Measurements from ENCODE around the gene REG4.
A peak's percentile ranks its signal among the peaks of the same experiment; 100 is the strongest.

REG4 gene

DNA sequence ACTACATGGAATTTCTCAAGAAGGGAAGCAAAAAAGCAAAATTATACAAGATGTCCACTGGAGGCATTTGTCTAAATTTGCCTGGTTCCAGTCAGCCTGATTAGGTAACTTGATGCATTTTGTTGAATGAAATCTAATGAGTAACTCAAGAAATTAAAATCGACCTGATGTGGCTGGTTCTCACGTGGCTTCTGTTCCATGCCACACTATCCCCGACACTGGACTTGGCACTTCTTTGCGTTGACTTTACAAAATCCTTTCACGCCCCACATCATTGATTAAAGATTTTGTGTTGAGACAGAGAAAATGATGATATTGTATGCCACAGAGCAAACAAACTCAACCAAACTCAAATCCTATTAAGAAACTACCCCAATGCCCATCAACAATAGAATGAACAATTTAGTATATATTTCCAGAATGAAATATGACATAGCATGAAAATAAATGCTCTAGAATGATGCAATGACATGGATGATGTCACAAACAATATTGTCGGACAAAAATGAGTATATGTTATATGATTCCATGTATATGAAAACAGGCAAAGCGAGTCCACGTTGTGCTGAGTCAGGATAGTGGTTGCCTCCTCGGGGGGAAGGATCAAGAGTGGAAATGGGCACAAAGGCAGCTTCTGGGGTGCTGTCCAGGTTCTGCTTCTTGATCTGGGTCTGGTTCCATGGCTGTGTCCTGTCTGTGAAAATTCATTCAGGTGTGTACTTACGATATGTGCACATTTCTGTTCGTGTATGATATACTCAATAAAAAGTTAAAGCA lies 29.6 kb downstream of the REG4 start:
- FAIRE-seq (no peak), DNase-seq (ENCODE audit: low spot score) (no peak)

GRCh38 chr1:119779869-119780356 lies 31.3 kb downstream of the REG4 start:
- FAIRE-seq, result peak; percentile 73
- no peak for DNase-seq (ENCODE audit: low spot score)

DNA sequence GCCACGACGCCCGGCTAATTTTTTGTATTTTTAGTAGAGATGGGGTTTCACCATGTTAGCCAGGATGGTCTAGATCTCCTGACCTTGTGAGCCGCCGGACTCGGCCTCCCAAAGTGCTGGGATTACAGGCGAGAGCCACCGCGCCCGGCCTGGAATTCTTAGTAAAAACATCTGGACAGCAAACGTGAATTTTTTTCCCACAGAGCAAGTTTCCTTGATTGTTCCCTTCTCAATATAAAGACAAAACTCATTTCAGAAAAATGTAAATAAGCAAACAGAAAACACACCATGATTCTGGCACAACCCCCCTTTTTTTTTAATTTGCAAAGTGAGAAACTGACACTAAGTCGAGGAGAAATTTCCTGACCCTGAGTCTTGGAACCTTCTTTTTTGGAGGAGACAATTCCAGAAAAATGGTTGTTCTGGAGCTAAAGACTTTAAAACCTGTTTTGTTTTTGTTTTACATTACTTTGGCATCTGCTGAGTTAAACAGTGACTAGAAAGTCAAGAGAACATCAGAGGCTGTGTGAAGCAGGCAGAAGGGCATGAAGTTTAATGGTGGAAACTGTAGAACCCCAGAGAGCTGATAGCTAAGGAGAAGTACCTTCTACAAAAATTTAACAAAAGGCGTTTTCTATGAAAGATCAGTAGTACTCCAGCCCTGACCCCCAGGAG lies 32.2 kb downstream of the REG4 start:
- no peak for FAIRE-seq

GRCh38 chr1:119778359-119778758 lies 32.9 kb downstream of the REG4 start:
- DNase-seq (ENCODE audit: low spot score) (no peak), FAIRE-seq (no peak)

More for the DNA sequence above, 32.2 kb downstream of the REG4 start:
- no peak for DNase-seq (ENCODE audit: low spot score)

DNA sequence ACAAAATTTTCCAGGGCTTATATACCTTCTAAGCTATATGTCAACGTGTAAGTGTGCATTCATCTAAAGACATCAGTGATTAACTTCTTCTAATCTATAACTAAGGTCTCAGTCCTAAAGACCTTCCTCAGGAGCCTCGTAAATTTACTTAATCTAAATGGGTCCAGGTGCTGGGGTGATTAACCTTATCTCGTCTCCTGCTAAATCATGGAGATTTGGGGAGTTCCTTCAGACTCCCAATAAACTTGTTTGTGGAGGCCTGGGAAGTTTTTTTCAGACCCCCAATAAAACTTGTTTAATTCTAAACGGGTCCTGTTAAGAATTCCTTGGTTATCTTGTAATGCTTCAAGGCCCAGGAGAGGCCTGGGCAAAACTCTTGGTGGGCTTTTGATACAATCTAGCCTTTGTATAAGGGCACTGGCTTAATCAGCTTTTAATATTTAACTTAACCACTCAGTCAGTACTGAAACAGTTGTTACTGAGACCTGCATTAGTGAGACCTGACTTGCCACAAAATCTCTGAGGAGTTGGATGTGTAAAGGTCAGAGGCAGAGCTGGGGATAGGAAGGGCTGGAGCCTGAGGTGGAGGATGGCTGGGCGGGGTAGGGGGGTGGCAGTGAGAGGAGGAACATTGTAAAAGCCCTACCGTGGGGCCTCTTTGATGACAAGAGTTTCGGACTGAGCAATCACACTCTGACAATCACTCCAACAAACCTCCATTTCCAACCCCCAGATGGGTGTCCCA lies 36.3 kb downstream of the REG4 start:
- DNase-seq (ENCODE audit: low spot score) (no peak), FAIRE-seq (no peak)

- DNase-seq (ENCODE audit: low spot score) (no peak), FAIRE-seq (no peak)
Measured at GRCh38 chr1:119773711-119774241, 37.5 kb downstream of the REG4 start.

GRCh38 chr1:119772298-119772697 lies 39.0 kb downstream of the REG4 start:
- FAIRE-seq, result no peak
- DNase-seq (ENCODE audit: low spot score), result no peak

GRCh38 chr1:119771770-119772169 lies 39.5 kb downstream of the REG4 start:
- FAIRE-seq, result no peak
- DNase-seq (ENCODE audit: low spot score), result no peak

GRCh38 chr1:119771016-119771415 lies 40.2 kb downstream of the REG4 start:
- FAIRE-seq, result no peak
- DNase-seq (ENCODE audit: low spot score), result no peak

DNA sequence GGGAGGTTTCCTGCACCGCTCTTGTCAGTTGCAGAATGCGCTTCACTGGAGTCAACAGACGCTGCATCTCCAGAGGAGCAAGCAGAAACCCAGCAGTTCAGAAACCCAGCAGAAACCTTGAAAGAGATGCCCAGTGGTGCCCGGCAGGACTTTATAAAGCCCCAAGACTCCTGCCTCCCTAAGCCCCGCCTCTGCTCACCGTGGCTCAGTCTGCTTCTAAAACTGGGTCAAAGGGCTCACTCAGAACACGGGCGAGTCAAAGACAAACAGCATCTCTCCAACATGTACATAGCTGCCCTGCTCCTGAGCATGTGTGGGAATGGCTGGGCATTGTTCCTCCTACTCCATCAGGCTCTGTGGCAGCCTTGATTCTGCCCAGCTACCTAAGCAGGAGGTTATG lies 42.5 kb downstream of the REG4 start, which contains the start of gene HMGCS2:
HMGCS2 (minus strand) TSS at position 128 of the 400 bp plus-strand sequence; CDS start at position 67, 61 bp downstream.
- FAIRE-seq, result peak; percentile 71

DNA sequence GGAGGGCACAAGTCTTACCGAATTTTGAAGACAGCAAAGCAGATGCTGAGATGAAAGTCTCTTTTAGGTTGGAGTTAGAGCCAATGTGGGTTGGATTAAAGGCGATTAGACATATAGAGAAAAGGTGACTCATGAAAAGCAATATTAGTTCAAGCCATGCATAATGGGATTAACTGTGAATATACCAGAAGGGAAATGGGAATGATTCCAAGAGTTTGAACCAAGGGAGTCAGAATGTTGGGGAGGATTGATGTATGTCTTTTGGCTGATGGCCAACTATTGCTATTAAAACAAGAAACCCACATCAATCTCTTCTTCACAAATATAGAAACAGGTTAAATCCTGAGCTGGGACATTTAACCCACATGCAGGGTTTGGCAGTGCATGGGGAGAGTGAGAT lies 43.8 kb downstream of the REG4 start:
- DNase-seq (ENCODE audit: low spot score) (no peak), FAIRE-seq (no peak)

More for the DNA sequence above, 42.5 kb downstream of the REG4 start, which contains the start of gene HMGCS2:
- no peak for DNase-seq (ENCODE audit: low spot score)

- no peak for DNase-seq (ENCODE audit: low spot score)
- FAIRE-seq, result no peak
Measured at GRCh38 chr1:119766374-119766794, 44.9 kb downstream of the REG4 start.

- peak; percentile 77 for FAIRE-seq
Measured at GRCh38 chr1:119764220-119764619, 47.0 kb downstream of the REG4 start.

GRCh38 chr1:119762953-119763352 lies 48.3 kb downstream of the REG4 start:
- FAIRE-seq (no peak), DNase-seq (ENCODE audit: low spot score) (no peak)

More at GRCh38 chr1:119764220-119764619, 47.0 kb downstream of the REG4 start:
- DNase-seq (ENCODE audit: low spot score), result no peak

DNA sequence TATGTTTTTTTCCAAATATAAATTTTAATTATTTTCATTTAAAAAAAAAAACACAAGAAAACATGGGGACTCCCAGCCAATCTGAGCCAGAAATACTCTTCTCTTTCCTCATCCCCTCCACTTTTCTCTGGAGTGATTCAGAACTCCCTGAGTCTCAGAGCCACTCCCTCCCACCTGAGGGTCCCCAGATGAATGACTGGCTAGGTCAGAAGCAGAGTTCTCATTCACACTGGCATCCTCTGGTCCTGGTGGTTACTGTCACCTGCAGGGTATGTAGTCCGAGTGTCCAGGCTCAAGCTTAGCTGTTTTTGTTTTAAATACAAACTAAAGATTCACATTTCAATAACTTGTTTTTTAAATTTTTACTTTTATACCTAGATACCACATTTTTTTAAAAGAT lies 48.9 kb downstream of the REG4 start:
- no peak for FAIRE-seq

DNA sequence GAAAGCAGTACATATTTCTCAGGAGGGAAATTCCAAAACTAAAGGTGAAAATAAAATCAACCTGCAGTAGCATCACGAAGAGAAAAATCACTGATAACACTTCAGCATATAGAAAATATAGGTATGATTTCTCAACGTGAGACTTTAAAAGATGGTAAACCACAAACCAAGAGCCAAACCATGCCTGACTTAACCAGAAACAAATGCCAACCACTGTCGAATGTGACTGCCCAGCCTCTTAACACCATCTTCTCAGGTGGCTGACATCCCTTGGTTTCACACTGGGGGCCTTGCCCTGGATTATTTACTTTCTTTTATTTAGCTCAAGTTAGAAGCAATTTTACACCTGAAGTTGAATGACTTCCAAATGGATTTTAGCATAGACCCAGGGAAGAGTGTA lies 52.7 kb downstream of the REG4 start:
- no peak for FAIRE-seq
- no peak for DNase-seq (ENCODE audit: low spot score)

More for the DNA sequence above, 48.9 kb downstream of the REG4 start:
- DNase-seq (ENCODE audit: low spot score), result no peak

DNA sequence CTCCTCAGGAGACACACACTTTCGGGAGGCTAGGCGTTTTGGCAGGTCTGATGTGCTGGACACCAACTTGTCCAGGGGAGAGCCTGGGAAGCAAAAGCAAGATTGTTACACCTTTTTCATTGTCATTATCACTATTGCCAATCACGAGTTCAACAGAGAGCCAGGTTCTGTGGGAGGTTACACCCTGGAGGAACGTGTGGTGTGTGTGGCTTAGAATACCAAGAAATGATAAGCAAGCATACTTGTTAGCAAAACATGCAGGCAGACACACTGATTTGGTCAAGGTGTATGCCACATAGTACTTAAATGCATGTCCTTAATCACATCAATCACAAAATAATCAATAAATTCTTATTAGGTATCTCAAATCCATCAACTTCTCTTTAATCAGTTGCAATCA lies 58.7 kb downstream of the REG4 start:
- DNase-seq (ENCODE audit: low spot score), result no peak
- peak; percentile 35 for FAIRE-seq

DNA sequence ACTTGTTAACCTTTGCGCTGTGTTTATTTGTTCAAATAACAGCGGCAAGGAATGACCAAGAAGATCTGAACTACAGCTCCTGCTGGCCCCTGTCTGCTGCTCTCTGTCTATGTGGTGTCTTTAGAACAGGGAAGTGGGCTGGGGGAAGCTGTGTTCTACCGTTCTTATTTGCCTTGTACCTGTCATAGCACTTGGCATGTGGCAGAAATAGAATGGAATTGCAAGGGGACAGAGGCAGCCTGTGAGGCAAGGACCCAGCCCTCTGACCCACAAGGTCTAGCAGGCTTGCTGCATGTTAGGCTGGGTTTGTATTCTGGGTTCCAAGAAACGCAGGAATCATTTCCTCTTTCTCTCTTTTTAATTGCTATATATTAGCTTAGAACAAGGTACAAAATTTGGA lies 63.2 kb downstream of the REG4 start:
- DNase-seq (ENCODE audit: low spot score) (no peak), FAIRE-seq (no peak)

- no peak for FAIRE-seq
Measured at GRCh38 chr1:119747451-119747850, 63.8 kb downstream of the REG4 start.

DNA sequence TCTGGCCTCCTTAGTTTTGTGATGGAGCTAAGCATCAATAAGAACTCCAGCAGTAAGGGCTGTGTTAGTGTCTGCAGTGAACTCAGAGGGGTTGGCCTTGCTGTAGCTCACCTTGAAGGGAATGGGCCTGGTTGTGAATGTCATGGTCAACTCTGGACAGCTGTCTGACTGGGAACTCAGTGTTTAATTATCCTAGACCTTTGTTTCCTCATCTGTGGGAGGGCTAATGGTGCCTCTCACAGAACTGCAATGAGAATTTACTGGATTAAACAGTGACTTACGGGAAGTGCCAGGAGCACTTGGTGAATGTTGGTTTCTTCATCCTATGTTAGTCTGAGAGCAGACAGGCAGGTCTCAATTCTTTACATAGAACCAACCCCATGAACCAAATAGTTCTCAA lies 66.2 kb downstream of the REG4 start:
- DNase-seq (ENCODE audit: low spot score), result no peak
- FAIRE-seq, result no peak

More at GRCh38 chr1:119747451-119747850, 63.8 kb downstream of the REG4 start:
- no peak for DNase-seq (ENCODE audit: low spot score)

DNA sequence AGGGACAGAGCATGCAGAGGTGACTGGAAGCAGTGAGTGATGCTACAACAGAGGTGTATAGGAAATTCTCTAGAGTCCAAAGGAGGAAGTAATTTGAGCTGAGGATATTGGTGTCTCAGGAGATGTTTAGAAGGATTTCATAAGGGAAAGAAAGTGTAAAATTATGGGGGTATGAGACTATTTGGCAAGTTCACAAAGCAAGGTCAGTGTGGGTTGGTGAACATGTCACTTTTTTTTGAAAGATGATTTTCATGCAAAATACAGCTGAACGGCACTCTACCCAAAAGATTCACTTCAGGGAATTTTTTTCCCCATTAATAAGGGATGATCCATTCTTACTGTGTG lies 66.7 kb downstream of the REG4 start:
- DNase-seq (ENCODE audit: low spot score) (no peak), FAIRE-seq (no peak)
